NCI-H446 (cell line): Measurements from ENCODE around the gene GLIS1.
"Not testable (repeated sequence)": the region's sequence is repeated elsewhere in the genome, so short reads cannot be mapped to it uniquely, and the experiment has no call there.

ENCODE experiments used
- DNase-seq, 2 experiments: peaks; one replicate each; lab custom pipeline; 2025; lab: John Stamatoyannopoulos, UW

GLIS1 gene

DNA sequence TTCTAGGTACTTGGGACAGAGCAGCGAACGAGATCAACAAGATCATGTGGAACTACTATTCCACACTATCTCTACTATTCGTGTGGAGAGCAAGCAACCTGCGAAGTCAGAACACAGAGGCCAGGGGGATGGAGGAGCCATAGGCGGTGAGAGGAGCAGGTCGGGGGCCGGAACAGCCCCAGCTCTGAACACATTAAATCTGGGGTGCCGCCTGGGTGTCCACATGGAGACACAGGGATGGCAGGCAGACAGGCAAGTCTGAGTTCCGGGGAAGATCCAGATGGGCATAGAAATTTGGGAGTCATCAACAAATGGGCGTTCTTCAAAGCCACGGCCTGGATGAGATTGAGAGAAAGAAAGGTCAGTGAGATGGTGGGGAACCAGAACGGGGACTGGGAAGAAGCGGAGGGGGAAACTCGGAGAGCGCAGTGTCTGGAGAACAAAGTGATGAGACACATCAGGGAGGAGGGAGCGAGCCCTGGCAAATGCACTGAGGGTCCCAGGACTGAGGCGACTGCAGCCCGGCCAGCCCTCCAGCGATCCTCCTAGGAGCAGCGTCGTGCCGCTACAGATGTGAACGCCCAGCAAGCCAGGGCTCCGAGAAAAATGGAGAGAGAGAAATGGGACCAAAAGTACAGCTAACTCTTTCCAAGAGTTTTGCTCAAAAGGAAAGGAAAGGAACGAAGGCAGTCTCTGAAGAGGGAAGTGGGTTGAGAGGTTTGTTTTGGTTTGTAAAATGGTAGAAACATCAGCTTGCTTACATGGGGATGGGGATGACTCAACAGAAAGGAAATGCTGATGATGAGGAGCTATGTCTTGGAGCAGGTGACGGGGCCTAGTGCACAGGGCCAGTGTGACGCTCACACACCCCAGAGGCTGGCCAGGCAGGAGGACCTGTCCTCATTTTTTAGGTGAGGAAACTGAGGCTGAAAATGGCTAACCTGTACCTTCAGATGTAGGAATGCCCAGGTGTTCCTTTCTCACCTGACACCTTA, 84.5 kb downstream of the GLIS1 start:
- no peak for DNase-seq

DNA sequence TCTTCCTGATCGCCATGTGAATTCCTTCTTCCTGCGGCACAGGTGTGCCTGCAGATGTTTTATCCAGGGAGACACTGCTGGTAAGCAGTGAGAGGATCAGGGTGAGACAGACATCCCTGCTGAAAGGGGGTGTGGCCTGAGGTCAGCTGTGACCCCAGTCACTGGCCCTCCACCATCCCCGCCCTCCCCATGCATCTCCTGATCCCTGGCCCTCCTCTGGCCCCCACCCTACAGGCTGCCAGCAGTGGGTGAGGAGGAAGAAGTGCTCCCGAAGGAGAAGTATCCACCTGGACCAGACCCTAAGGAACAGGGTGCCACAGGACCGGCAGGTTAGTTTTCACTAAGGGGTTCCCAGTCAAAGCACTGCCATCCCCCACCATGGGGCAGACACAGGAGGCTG, 85.3 kb downstream of the GLIS1 start:
- no peak for DNase-seq

GRCh38 chr1:53653200-53653575, 85.8 kb downstream of the GLIS1 start:
- DNase-seq = no peak

GRCh38 chr1:53652441-53653199, 86.3 kb downstream of the GLIS1 start:
- DNase-seq = no peak

DNA sequence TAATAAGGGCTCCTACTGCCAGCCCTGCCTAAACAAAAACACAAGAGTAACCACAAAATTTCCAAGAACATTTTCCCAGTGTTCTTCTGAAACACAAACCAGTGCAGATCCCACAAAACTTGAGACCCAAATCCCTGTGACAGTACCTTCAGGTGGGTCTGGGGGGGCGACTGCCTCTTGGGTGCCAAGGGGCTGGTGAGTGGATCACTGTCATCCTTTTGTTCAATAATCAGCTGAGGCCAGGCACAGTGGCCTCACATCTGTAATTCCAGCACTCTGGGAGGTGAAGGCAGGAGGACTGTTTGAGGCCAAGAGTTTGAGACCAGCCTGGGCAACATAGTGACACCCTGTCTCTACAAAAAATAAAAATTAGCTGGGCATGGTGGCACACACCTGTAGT, 87.6 kb downstream of the GLIS1 start:
- no peak for DNase-seq

GRCh38 chr1:53648516-53648915, 90.4 kb downstream of the GLIS1 start:
- DNase-seq = no peak

GRCh38 chr1:53647915-53648314, 91.0 kb downstream of the GLIS1 start:
- not testable (repeated sequence) for DNase-seq

DNA sequence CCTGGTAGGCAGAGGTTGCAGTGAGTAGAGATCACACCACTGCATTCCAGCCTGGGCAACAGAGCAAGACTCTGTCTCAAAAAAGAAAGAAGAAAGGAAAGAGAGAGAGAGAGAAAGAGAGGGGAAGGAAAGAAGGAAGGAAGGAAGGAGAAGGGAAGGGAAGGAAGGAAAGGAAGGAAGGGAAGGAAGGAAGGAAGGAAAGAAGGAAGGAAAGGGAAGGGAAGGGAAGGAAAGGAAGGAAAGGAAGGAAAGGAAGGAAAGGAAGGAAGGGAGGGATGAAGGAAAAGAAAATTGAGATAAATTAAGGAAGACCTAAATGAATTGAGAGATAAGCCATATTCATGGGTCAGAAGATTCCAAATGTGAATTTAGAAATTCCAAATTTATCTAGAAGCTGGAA, 92.2 kb downstream of the GLIS1 start:
- DNase-seq = no peak

GRCh38 chr1:53645690-53646078, 93.3 kb downstream of the GLIS1 start:
- DNase-seq = no peak

GRCh38 chr1:53644909-53645689, 93.9 kb downstream of the GLIS1 start:
- no peak for DNase-seq

GRCh38 chr1:53644496-53644895, 94.5 kb downstream of the GLIS1 start:
- DNase-seq = no peak

DNA sequence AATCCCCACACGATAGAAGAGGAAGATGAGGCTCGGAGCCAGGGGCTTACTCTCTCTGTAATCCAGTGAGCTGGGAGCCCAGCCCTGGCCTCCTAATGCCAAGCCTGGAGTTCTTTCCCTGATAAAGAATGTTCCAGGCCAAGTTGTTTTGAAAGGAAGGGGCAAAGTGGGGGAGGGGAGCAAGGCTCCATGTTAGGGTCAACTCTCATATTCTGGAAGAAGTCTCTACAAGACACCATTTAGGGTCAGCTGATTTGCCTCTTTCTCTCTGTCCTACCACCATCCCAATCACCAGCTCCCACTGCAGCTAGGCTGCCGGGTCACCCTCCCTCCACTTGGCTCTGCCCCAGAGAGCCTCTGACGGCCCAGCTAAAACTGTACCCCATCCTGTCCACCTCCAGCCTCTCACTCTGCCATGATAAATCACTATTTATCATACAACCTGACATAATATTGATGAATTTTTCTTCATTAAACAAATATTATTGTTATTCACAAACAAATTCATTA, 95.0 kb downstream of the GLIS1 start:
- DNase-seq = no peak

- no peak for DNase-seq
Measured at GRCh38 chr1:53643041-53643880, 95.7 kb downstream of the GLIS1 start.

- DNase-seq = no peak
Measured at GRCh38 chr1:53642607-53643006, 96.4 kb downstream of the GLIS1 start.

DNA sequence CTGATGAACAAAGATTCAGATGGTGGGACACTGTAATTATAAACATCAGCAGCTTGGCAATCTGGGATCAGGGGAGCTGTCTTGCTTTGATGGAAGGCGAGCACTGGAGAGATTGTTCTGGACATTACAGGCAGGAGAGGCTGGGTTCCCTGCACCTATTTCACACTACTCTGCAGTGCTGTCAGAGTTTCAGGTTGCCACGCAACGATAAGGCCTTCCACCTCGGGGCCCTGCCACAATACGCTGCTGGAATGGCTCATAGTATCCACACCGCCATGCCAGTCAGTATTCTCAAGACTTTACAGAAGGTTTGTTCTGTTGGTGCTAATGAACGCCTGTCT, 96.8 kb downstream of the GLIS1 start:
- no peak for DNase-seq

- DNase-seq = no peak
Measured at GRCh38 chr1:53641481-53642214, 97.3 kb downstream of the GLIS1 start.

GRCh38 chr1:53640701-53641075, 98.3 kb downstream of the GLIS1 start:
- no peak for DNase-seq

- no peak for DNase-seq
Measured at GRCh38 chr1:53639996-53640700, 98.8 kb downstream of the GLIS1 start.

DNA sequence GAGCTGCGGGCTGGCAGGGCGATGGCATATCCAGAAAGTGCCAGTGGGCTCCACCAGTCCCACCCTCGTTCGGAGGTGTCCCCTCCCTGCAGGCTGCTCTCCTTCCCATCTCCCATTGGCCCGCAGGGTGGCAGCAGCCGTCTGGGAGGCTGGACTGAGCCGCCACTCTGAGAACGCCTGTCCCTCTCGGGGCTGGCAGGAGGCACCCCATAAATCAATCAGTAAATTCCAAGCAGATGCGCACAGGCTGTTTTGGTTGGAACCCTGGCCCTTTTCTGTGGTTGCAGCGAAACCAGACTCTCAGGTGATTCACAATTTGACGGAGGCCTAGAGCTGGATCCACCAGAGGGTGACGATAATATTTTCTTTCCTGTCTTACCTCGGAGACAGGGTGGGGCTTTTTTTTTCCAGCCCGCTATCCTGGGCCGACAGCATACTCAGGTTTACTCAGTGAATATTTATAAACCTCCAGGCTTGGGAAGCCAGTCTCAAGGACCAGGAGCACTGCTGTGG, 99.7 kb downstream of the GLIS1 start:
- DNase-seq = peak; percentile 17 to 71
